Ishikawa (cell line): ENCODE data around the gene MRFAP1.

Experiments used
- CREB1 ChIP-seq: IDR thresholded peaks from 2 replicates; pipeline ENCODE4 v1.6.1; 2012; ENCODE audit warnings: low read depth
- EGR1 ChIP-seq: IDR thresholded peaks from 2 replicates; pipeline ENCODE4 v1.6.1; 2012
- EP300 ChIP-seq: IDR thresholded peaks from 2 replicates; pipeline ENCODE4 v1.6.1; 2012; ENCODE audit warnings: borderline replicate concordance
- FOXM1 ChIP-seq: IDR thresholded peaks from 2 replicates; pipeline ENCODE4 v1.6.1; 2012; ENCODE audit warnings: low read depth, borderline replicate concordance
- NFIC ChIP-seq: IDR thresholded peaks from 2 replicates; pipeline ENCODE4 v1.6.1; 2012
- RAD21 ChIP-seq: IDR thresholded peaks from 2 replicates; pipeline ENCODE4 v1.6.1; 2012; ENCODE audit warnings: low read depth
- REST ChIP-seq: IDR thresholded peaks from 2 replicates; pipeline ENCODE4 v1.6.1; 2012; ENCODE audit warnings: low read depth, mild to moderate bottlenecking
- TAF1 ChIP-seq: IDR thresholded peaks from 2 replicates; pipeline ENCODE4 v1.6.1; 2012; ENCODE audit warnings: low read depth, mild to moderate bottlenecking
- YY1 ChIP-seq: IDR thresholded peaks from 2 replicates; pipeline ENCODE4 v1.6.1; 2012; ENCODE audit warnings: low read depth
- ZBTB7A ChIP-seq: IDR thresholded peaks from 2 replicates; pipeline ENCODE4 v1.6.1; 2012; ENCODE audit warnings: low read depth
- TF ChIP-seq, protein P1 (sequence below): IDR thresholded peaks from 2 replicates; pipeline ENCODE4 v1.6.1; 2012

DNA sequence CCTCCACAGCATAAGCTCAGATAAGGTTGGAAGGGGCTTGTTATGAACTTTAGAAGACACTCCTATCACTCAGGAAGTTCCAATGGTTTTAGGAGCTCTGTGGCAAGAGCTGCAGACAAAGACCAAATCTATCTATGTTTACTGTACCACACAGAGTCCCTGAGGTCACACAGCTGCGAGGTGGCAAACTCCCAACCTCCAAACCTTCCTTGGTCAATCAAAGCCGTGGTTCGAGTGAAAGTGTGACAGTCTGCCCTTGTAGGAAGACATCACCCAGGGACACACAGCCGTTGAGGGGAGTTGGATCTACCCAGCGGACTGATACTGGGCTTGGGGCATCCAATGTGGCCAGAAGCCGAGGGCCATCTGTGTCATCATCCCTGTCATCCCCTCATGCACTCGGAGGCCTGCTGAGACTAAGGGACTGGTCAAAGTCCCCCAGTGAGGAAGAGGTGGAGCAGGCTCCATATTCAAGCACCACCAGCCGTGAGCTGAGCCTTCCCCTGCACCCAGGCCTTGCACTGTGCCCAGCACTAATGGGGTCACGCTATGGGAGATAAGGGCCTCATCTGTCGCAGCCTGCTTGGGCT, 38.7 kb upstream of the MRFAP1 start:
- no peak for TF ChIP-seq ZBTB7A
- no peak for TF ChIP-seq FOXM1
- TF ChIP-seq RAD21 = no peak
- no peak for TF ChIP-seq REST
- no peak for TF ChIP-seq TAF1
- TF ChIP-seq YY1 = no peak
- TF ChIP-seq EP300 = no peak
- no peak for TF ChIP-seq EGR1
- TF ChIP-seq, protein P1, sequence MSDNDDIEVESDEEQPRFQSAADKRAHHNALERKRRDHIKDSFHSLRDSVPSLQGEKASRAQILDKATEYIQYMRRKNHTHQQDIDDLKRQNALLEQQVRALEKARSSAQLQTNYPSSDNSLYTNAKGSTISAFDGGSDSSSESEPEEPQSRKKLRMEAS = no peak
- TF ChIP-seq NFIC = no peak
- no peak for TF ChIP-seq CREB1
